H1 (cell line): ENCODE measurements around the gene PARK7. TPM values are rescaled to one million over a fixed set of nuclear protein-coding genes. Genes with fewer than 3 reads are reported as not detected.

Experiments used
- ATF2 ChIP-seq: IDR thresholded peaks from 2 replicates; pipeline ENCODE4 v1.6.1; 2012; ENCODE audit warnings: low read length, inconsistent platforms
- CHD7 ChIP-seq: fragments of 300-600 bp; sonication (generic); IDR thresholded peaks from 2 replicates; pipeline ENCODE4 v1.7.1; 2012; ENCODE audit warnings: low read length, moderate library complexity, mild to moderate bottlenecking, inconsistent platforms; ENCODE audit not compliant: insufficient replicate concordance
- CREB1 ChIP-seq: IDR thresholded peaks from 2 replicates; pipeline ENCODE4 v1.6.1; 2012; ENCODE audit warnings: inconsistent platforms
- GTF2F1 ChIP-seq: IDR thresholded peaks from 2 replicates; pipeline ENCODE4 v1.6.1; 2012; ENCODE audit warnings: low read depth, low read length, improper control_type of control experiment, borderline replicate concordance
- KDM5A ChIP-seq: fragments of 200-600 bp; IDR thresholded peaks from 2 replicates; pipeline ENCODE4 v1.7.1; 2012; ENCODE audit warnings: mild to moderate bottlenecking, low read length, inconsistent platforms, mixed read lengths
- MAX ChIP-seq: IDR thresholded peaks from 2 replicates; pipeline ENCODE4 v1.6.1; 2012; ENCODE audit warnings: inconsistent platforms
- NANOG ChIP-seq: IDR thresholded peaks from 2 replicates; pipeline ENCODE4 v1.6.1; 2011; ENCODE audit warnings: low read length, low read depth, mild to moderate bottlenecking, inconsistent platforms; ENCODE audit not compliant: insufficient read depth, poor library complexity, severe bottlenecking
- SP2 ChIP-seq: IDR thresholded peaks from 2 replicates; pipeline ENCODE4 v1.6.1; 2012; ENCODE audit warnings: mild to moderate bottlenecking, low read length, inconsistent platforms
- YY1 ChIP-seq: IDR thresholded peaks from 2 replicates; pipeline ENCODE4 v1.6.1; 2011; ENCODE audit warnings: low read depth, mild to moderate bottlenecking, low read length
- polyA plus RNA-seq, 7 experiments: library from polyadenylated mRNA; depleted of rRNA in 3 of 7; stranded (reverse) in 5 of 7; unstranded in 2 of 7; fragments of >200 nt in 5 of 7; fragments of 200-250 nt in 2 of 7; gene quantifications; 1 replicate in 5 of 7; 2 replicates in 1 of 7; 4 replicates in 1 of 7; pipeline versions ENCODE4 v1.2.1 to v1.2.3, GENCODE V29; 2011 to 2013; ENCODE audit warnings: missing spikeins in 2 of 7, mixed read lengths in 2 of 7
- total RNA-seq: library from RNA; stranded (reverse); fragmentation: NEBNext Ultra II Directional; extraction: Animal tissue kit (Norgen Biotek cat#: 25700); gene quantifications from 2 replicates; pipeline ENCODE4 v1.2.1, GENCODE V29; 2021

PARK7 gene
- total and polyA plus RNA-seq, 2 of the 8 experiments (the other 6 are each of a cell fraction or from before 2014, with no cell fraction given), result 206 to 383 TPM

- TF ChIP-seq CHD7 (no peak), KDM5A (no peak), NANOG (no peak), ATF2 (no peak), MAX (peak; percentile 100), YY1 (no peak), CREB1 (0 out of 2 replicates have a peak, but pooled peaks have one; percentile 32), SP2 (no peak), GTF2F1 (peak; percentile 17; the same call in 1 of the 2 replicates)
Observed at GRCh38 chr1:7942214-7942921, 19.1 kb upstream of the PARK7 start (continued).
